ENCODE results near the gene MPHOSPH9.

DNA sequence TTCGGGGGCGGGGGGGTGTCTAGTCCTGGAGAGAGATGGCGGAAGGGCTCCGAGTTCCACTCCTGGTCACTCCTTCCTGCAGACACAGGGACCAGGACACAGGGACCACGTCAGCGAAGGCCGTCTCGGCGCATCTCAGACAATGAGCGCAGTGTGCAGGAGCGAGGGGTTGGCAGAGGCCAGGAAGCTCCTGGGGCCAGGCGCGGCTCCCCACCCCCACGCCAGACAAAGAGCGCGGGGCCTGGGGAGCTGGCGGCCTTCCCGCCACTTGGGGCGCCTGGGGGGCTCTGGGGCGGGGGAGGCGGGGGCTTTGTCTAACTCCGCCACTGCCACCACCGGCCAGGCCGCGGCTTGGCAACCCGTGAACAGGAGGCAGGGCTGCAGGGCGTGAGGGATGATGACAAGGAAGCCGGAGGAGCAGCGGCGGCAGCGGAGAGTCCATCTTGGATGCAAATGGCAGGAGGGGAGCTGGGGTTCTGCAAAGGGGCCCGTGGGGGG lies 36.5 kb upstream of the MPHOSPH9 start:
- TF ChIP-seq POLR2A (IDR thresholded peaks at IDR 0.05): no peak
- TF ChIP-seq CTCF (IDR thresholded peaks at IDR 0.05): no peak

Data from lower leg skin (tissue), 3 donors.